Activated effector memory CD4-positive, alpha-beta T cell treated with anti-CD3 and anti-CD28 coated beads, Interleukin-2, amount 50 U/mL, for 16 hours (primary cell): Measurements from ENCODE around the gene LRRC37A2.
"Not testable (repeated sequence)": the region's sequence is repeated elsewhere in the genome, so short reads cannot be mapped to it uniquely, and the experiment has no call there.

Experiments
- DNase-seq: peaks from one replicate; pipeline ENCODE4 v3.0.0-alpha.2; 2020

Gene LRRC37A2

GRCh38 chr17:46512168-46512567 lies at the start of gene LRRC37A2:
LRRC37A2 (plus strand) TSS chr17:46512468; CDS start chr17:46512713, 245 bp downstream.
- DNase-seq = not testable (repeated sequence)

GRCh38 chr17:46467618-46468017 lies 44.6 kb upstream of the LRRC37A2 start:
- DNase-seq = not testable (repeated sequence)

GRCh38 chr17:46474489-46474888 lies 37.8 kb upstream of the LRRC37A2 start:
- DNase-seq = not testable (repeated sequence)

DNA sequence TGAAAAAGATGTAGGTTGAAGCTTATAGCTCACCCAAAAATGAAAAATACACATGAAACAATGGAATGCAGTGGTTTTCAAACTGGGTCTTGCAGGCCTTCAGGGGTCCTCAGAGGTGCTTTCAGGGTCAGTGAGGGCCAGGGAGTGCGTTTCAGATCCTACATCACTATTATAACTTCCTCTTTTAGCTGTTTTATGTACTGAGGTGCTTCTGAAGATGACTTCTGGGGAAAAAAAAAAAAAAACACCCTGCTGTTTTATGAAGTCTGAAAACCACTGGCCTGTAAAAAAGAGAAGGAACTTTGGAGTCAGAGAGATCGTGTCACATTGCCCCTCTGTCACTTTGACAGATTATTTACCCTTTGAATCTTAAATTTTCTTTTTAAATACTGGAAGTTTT lies 36.7 kb upstream of the LRRC37A2 start:
- not testable (repeated sequence) for DNase-seq

DNA sequence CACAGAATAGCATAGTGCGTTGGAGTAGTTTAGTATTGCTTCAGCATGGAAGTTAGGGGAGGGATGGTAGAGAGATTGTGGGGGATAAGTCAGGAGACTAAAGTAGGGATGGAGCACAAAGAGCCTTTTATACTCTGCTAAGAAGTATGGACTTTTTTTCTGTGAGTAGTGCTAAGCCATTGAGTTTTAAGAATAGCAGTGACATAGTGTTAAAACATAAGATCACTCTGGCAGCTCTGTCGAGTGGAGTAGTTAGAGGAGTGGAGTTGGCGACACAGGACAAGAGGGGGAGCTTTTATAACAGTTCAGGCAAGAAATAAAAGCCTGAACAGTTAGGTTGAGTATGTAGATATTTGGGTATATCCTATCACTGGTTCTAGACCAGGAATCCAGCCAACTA lies 33.4 kb upstream of the LRRC37A2 start:
- DNase-seq = not testable (repeated sequence)

GRCh38 chr17:46481310-46481709 lies 31.0 kb upstream of the LRRC37A2 start:
- not testable (repeated sequence) for DNase-seq

DNA sequence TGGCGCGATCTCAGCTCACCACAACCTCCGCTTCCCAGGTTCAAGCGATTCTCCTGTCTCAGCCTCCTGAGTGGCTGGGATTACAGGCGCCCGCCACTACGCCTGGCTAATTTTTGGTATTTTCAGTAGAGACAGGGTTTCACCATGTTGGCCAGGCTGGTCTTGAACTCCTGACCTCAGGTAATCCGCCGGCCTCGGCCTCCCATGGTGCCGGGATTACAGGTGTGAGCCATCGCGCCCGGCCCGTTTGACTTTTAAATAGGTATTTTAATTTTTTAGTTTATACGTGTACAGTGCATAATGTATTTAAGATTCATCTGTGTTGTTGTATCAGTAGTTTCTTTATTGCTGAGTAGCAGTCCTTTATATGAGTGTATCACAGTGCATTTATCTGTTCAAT lies 20.2 kb upstream of the LRRC37A2 start:
- DNase-seq = peak; percentile 63

DNA sequence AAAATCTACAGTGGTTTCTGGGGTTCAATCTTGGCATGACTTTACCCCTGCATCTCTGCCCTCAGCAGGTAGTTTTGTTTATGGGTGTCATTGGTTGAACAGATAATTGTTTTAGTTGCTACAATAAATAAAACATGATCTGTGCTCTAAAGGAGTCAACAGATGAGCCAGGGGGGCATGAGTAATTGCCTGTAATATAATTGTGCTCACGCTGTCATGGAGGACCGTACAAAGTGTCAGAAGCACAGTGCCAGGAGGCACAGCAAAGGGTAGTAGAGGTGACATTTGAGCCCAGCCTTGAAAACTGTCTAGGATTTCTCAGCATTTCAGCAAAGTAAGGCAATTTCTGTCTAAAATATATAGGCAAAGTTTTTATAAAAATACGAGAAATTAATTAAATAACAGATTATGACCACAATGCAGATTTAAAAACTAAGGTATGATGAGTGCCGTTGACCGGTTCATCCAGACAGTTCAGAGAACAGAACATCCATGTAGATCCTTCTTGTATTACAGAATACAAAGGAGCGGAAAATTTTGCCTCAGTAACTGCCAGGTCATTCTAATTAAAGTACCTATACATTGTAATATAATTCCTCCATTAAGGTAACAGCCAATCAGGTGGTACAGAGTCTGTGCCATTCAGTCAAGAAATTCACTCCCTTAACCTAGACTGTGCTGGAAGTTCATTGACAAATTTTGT lies 12.7 kb upstream of the LRRC37A2 start:
- not testable (repeated sequence) for DNase-seq

GRCh38 chr17:46505896-46506295 lies 6.4 kb upstream of the LRRC37A2 start:
- DNase-seq = not testable (repeated sequence)

DNA sequence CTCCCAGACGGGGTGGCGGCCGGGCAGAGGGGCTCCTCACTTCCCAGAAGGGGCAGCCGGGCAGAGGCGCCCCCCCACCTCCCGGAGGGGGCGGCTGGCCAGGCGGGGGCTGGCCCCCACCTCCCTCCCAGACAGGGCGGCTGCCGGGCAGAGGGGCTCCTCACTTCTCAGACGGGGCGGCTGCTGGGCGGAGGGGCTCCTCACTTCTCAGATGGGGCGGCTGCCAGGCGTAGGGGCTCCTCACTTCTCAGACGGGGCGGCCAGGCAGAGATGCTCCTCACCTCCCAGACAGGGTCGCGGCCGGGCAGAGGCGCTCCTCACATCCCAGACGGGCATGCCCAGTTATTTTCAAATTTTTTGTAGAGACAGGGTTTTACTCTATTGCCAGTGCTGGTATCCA lies 22.4 kb downstream of the LRRC37A2 start:
- DNase-seq = peak; percentile 59

- peak; percentile 65 for DNase-seq
Measured at GRCh38 chr17:46548607-46549006, 36.3 kb downstream of the LRRC37A2 start.

DNA sequence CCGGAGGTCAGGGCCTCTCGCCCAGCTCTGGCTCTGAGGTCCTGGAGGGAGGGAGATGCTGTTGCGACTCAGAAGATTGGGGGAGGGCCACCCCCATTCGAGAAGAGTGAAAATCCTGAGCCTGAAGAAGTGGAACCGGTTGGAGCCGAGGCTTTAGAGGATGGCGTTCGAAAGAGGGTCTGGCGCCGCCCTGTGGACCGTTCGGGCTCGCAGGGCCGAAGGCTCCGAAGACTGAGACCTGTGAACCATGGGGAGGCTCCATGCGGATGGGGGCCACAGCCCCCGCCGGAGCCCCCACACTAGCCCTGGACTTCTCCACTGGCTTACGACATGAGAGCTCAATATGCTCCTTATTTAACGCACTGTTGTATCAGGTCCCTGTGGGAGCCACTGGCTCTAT lies 46.9 kb downstream of the LRRC37A2 start:
- not testable (repeated sequence) for DNase-seq

DNA sequence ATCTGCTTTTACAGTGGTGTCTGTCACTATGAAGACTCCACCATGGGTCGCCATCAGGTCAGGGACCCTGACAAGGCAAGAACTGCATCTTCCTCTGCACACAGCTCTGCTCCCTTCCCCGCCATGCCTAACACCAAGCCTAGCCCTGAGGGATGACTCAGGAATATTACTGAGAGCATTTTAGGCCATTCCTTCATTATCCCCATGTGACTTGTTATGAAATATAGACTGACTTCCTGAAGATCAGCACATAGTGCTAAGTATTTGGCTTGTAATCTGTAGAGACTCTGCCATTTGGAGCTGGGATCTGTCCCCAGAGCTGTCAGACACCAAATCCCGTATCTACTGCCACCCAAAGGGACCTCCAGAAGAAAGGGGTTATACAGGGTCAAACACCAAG lies 47.8 kb downstream of the LRRC37A2 start:
- not testable (repeated sequence) for DNase-seq

GRCh38 chr17:46566284-46566683 lies 54.0 kb downstream of the LRRC37A2 start:
- not testable (repeated sequence) for DNase-seq

GRCh38 chr17:46566980-46567379 lies 54.7 kb downstream of the LRRC37A2 start:
- not testable (repeated sequence) for DNase-seq

DNA sequence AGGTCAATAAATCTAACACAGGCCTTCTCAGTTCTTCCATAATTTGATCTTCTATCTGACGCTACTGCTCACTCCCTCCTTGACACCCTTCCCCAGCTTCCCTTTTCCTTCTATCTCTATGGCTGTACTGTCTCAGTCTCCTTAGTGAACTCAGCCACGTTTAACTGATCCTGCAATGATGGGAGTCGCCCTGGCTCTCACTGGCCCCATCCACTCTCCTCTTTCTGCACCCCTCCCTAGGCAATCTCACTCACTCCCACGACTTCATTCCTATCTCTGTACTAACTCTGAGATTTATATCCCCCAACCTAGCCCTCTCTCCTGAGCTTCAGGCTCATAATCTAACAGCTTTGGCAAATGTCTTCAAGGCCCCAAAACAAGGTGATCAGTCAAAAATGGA lies 59.5 kb downstream of the LRRC37A2 start:
- DNase-seq = not testable (repeated sequence)

DNA sequence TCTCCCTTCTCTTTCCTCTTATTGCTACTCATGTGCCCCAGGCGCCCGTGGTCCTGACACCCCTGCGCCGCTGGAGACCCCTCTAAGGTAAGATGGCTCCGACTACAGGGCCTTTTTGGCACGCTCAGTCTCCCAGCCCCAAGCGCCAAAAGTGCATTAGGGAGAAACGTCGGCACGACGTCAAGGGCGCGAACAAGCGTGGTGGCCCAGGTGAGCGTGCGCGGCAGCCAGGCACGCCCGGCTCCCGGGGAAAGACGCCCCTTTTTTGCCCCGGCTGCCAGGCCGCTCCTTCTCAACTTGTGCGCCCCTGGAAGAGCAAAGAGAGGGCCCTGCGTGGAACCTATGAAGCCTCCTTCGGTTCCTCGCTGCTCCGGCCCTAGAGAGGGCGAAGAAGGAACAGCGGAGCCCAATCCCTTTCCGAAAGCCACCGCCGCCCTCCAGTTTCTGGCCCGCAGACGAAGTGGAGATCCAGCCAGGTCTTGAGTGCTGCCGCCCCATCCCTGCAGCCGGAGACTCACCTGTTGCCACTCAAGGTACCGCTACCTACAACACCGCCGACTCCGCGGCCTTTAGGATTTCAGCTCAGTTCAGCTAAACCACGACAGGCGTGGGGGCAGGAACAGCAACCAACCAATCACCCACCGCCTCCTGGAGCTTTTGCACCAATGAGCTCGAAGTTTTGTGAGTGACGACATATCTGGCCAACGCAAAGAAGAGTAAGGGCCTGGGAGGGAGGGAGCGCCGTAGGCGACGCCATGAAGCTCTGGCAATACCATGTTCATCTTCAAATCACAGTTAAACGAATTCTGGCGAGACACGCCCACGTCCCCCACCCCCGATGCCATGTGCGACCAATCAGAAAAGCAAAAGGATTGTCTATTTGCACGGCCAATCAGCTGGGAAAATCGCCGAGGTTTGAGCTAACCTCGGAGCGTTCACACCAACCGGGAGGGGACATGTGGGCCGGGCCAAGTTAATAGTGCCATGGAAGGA lies 67.1 kb downstream of the LRRC37A2 start, which contains the start of gene ARL17A:
ARL17A (minus strand) TSS at position 609 of the 993 bp plus-strand sequence. CDS start 3,369 bp downstream, outside the sequence.
- peak; percentile 92 for DNase-seq

DNA sequence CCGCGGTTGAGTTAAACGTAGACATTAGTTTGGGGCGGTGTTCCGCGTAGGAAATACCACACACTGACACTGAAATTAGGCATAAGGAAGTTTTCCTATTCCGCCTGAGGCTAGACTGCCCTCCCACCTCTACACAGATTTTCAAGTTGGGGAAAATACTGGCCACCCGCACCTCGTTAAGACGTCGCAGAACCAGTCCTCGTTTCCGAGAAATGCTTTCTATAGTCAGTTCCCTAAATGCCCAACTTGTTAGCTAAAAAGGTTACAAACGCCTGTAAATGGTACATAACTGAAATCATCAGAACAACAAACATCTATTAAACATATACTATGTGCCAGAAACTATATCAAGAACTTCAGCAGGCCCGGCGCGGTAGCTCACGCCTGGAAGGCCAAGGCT lies 67.8 kb downstream of the LRRC37A2 start:
- not testable (repeated sequence) for DNase-seq

GRCh38 chr17:46585444-46585843 lies 73.2 kb downstream of the LRRC37A2 start:
- not testable (repeated sequence) for DNase-seq

DNA sequence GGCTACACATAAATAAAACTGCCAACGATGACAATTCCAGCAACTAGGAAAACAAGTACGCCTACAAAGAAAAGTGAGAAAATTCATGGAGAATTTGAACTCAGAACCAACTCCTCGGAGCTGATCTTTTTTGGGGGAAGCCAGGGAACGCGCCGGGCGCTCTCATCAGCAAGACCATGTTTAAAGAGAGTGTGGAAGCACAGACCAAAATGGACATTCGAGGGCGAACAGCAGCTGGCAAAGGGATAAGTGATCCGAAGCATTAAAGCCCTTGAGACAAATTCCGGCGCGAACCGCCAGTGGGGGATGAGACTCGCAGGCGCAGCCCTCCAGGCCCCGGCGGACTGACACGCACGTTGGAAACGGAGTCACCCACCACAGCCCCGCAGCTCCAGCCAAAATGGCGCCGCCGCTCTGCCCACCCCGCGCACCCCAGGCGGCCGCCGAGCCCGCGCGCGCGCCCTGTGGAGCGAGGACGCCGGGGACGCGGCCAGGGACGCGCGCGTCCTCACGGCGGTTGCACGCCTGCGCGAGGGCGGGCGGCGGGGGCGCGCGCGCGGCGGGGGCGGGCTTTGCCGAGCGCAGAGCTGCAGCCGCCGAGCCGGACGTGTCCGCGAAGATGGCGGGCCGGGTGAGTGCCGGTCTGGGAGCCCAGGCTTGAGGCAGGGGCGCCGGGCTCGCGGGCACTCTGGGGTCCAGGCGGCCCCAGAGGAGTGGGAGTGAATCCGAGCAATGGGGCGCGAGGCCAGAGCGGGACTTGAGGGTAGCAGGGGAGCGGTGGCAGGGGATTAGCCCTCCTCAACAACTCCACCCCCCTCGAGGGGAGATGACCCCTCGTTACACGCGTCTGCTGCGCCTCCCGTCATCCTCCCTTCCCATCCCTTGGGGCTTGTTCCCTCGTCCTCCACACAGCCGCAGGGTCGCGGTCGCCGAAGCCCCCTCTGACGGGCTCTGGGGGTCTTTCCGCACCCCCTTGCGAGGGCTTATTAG lies 78.2 kb downstream of the LRRC37A2 start, which contains the start of gene NSF:
NSF (plus strand) TSS at position 513 of the 990 bp plus-strand sequence; CDS start at position 620, 107 bp downstream.
- DNase-seq = not testable (repeated sequence)

- not testable (repeated sequence) for DNase-seq
Measured at GRCh38 chr17:46591332-46591731, 79.1 kb downstream of the LRRC37A2 start.
